AG09319 (cell line): Measurements from ENCODE around the gene TRAF2.

Experiments used
- DNase-seq: peaks from one replicate; pipeline ENCODE4 v3.0.0-alpha.2; 2010; ENCODE audit warnings: low read depth; ENCODE audit errors: extremely low read depth
- TF ChIP-seq, protein P1 (sequence below): IDR thresholded peaks from 2 replicates; pipeline ENCODE4 v1.5.1; 2011; ENCODE audit warnings: low read depth, mild to moderate bottlenecking, inconsistent platforms, low read length, moderate library complexity

Gene TRAF2

DNA sequence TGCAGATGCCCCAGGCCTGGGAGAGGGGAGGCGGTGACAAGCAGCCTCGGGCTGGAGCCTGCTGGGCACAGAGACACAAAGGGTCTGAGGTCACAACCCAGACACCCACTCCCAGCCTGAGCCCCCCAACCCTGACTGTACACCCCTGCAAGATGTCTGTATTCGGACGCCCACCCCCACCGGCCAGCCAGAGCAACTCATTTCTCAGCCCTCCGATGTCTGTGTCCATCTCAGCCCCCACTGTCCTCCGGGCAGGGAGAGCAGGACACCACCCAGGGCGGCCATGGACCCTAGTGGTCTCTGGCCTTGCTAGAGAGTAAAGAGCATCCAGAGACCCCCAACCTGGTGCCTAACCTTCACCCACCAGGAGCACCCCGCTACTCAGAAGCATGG, 69.6 kb downstream of the TRAF2 start:
- TF ChIP-seq, protein P1, sequence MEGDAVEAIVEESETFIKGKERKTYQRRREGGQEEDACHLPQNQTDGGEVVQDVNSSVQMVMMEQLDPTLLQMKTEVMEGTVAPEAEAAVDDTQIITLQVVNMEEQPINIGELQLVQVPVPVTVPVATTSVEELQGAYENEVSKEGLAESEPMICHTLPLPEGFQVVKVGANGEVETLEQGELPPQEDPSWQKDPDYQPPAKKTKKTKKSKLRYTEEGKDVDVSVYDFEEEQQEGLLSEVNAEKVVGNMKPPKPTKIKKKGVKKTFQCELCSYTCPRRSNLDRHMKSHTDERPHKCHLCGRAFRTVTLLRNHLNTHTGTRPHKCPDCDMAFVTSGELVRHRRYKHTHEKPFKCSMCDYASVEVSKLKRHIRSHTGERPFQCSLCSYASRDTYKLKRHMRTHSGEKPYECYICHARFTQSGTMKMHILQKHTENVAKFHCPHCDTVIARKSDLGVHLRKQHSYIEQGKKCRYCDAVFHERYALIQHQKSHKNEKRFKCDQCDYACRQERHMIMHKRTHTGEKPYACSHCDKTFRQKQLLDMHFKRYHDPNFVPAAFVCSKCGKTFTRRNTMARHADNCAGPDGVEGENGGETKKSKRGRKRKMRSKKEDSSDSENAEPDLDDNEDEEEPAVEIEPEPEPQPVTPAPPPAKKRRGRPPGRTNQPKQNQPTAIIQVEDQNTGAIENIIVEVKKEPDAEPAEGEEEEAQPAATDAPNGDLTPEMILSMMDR = no peak
- DNase-seq = no peak

DNA sequence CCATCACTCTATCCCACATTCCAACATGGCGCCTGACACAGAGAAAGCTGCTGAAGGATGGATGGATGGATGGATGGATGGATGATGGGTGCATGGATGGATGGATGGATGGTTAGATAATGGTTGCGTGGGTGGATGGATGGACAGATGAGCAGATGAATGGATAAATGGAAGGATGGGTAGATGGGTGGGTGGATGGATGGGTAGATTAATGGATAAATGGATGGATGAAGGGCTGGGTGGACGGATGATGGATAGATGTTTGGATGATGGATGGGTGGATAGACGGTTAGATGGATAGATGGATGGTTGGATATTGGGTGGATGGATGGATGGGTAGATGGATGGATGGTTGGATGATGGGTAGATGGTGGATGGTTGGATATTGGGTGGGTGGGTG, 70.3 kb downstream of the TRAF2 start:
- TF ChIP-seq, protein P1 = no peak
- DNase-seq = no peak

DNA sequence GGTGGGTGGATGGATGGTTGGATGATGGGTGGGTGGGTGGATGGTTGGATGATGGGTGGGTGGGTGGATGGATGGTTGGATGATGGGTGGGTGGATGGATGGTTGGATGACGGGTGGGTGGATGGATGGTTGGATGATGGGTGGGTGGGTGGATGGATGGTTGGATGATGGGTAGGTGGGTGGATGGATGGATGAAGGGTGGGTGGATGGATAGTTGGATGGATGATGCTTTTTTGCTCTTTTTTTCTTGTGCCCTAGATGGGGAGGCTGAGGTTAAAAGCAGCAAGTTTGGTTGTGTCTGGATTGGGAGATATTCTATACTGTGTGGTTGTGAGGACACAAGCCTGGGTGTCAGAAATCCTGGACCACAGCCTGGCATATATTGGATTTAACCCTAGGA, 71.1 kb downstream of the TRAF2 start:
- TF ChIP-seq, protein P1 = no peak
- no peak for DNase-seq

DNA sequence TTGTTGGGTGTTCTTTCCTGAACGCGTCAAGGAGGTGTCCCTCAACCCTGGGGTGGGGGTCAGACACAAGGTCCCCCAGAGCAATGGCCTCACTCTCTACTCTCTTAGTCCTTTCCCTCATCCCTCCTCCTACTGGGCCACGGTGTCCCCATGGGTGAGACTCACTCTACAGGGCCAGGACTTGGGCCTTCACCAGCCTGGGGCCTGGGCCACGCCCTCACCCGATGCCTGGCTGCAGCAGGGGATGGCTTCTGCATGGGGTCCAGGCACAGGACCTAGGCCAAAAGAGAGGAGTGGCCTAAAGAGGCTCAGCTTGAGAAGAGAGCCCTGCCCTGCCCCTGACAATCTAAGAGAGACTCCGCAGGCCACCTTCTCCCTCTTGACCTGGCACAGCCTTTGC, 71.6 kb downstream of the TRAF2 start:
- TF ChIP-seq, protein P1 = no peak
- DNase-seq = no peak

DNA sequence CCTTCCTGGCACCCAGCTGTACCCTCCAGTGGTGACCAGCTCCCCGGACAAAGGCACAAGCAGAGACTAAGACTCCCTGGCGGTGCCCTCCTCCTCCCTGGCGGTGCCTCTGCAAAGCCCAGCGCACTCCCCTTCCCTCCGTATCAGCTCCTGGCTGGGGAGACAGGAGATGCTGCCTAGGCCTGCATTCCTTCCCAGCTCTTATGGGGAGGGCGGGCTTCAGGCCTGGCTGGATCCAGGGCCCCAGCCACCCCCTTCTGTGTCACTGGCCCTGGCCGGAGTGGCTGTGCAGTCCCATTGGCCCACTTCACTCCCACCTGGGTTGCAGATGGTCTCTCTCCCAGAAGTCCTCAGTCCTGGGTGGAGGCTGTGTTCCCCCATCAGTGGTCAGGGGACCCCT, 72.2 kb downstream of the TRAF2 start:
- DNase-seq = no peak
- TF ChIP-seq, protein P1 = no peak

DNA sequence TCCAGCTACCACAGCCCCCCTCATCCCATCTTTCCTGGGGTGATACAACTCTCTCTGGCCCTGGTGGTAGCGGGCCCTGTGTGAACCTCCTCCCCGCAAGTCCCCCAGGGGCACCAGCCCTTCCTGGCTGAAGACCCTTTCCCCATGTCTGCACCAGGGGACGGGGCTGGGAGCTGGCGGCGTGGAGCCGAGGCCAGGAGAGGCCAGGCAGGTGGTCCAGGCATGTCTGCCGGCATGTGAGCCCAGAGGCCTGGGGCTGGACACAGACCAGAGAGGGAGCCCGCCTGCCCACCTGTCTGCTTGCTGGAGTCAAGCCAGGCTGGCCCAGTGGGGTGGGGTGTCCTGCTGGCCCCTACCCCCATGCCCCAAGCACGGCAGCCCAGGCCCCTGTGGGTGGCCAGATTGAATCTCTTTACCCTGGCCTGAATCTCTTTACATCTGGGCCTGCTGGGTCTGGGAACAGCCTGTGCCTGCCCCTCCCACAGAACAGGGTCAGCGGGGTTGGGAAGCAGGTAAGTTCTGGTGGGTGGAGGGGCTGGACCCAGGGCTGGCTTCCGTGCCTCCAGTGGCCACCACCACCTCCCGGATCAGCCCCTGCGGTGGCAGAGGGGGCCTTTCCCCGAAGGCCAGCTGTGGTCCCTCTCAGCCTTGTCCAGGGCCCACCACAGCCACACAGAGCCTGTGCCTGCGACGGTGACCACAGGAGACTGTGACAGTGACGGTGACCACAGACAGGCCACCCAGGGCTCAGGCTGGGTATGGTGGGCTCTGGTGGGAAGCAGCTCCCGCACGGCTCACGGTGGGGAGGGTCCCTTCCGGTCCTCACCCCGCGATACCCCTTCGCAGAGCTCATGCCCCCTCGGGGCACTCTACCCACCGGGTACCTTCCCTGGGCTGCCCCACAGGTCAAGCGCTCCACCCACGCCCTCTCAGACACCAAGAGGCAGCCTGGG, 72.9 kb downstream of the TRAF2 start:
- no peak for DNase-seq
- TF ChIP-seq, protein P1 = no peak

DNA sequence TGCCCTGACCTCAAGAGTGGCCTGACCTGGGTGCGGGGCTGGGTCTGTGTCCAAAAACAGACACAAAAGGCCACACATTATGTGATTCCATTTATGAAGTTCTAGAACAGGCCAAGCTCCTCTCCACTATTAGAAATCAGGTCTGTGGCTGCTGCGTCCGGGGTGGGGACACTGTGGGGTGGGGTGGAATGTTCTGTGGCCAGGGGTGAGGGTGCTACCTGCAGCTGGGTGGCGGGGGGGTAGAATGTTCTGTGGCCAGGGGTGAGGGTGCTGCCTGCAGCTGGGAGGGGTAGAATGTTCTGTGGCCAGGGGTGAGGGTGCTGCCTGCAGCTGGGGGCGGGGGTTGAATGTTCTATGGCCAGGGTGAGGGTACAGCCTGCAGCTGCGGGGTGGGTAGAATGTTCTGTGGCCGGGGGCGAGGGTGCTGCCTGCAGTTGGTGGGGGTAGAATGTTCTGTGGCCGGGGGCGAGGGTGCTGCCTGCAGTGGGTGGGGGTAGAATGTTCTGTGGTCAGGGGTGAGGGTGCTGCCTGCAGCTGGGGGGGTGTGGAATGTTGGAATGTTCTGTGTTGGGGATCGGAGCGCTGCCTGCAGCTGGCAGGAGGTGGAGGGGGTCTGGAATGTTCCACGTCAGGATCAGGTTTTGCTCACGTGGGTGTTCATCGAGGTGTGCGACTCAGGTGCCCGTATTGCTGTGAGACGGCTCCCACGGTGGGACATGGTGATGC, 74.1 kb downstream of the TRAF2 start:
- TF ChIP-seq, protein P1 = no peak
- DNase-seq = no peak
